ENCODE results near the gene PARG. TPM values are rescaled to one million over a fixed set of nuclear protein-coding genes. Genes with fewer than 3 reads are reported as not detected.

The PARG gene
- total and polyA plus RNA-seq, 4 experiments from 2014 or later, result 9.0 to 42.6 (median 26.9) TPM

GRCh38 chr10:49768731-49769130 lies 173.1 kb downstream of the PARG start:
- peaks cover 25 to 31% of the 10 kb centered on the region in 2 donors for H3K27me3 Mint-ChIP-seq
- intact Hi-C loops (cut with micrococcal nuclease), result no loop called here
- CTCF ChIA-PET (ENCODE audit: partially characterized antibody), result no interaction called here

GRCh38 chr10:49768329-49768728 lies 173.5 kb downstream of the PARG start:
- no peak for DNase-seq
- Histone ChIP-seq H3K4me3 (ENCODE audit: low read length in 2 of 2) (no peak overlapping the region), H3K9me3 (ENCODE audit: control insufficient read depth in 1 of 2, low read length in 2 of 2) (peaks cover 0 to 3% of the 10 kb centered on the region in 2 donors), H3K27ac (ENCODE audit: low read depth, low read length) (no peak overlapping the region), H3K4me1 (ENCODE audit: insufficient read depth, low read length) (no peaks in the 10 kb centered on the region), H3K27me3 (ENCODE audit: insufficient read depth, low read length) (no peaks in the 10 kb centered on the region), H3K36me3 (ENCODE audit: insufficient read depth, low read length) (no peaks in the 10 kb centered on the region)
- peaks cover 0 to 12% (median 7%) of the 10 kb centered on the region in 8 donors for H3K9me3 Mint-ChIP-seq
- H3K4me1 Mint-ChIP-seq, result peaks cover 0 to 3% (median 1%) of the 10 kb centered on the region in 4 donors
- CTCF ChIA-PET (ENCODE audit: partially characterized antibody), result no interaction called here
- no peak overlapping the region for H3K4me3 Mint-ChIP-seq
- H3K27me3 Mint-ChIP-seq, result peaks cover 29 to 31% of the 10 kb centered on the region in 2 donors
- intact Hi-C loops (cut with micrococcal nuclease), result no loop called here
- no peak overlapping the region for H3K27ac Mint-ChIP-seq
- POLR2A ChIA-PET (ENCODE audit: partially characterized antibody), result no interaction called here
- no peaks in the 10 kb centered on the region for H3K36me3 Mint-ChIP-seq

More at GRCh38 chr10:49768731-49769130, 173.1 kb downstream of the PARG start:
- Mint-ChIP-seq H3K36me3 (no peaks in the 10 kb centered on the region), H3K4me1 (peaks cover 0 to 3% (median 1%) of the 10 kb centered on the region in 4 donors), H3K4me3 (no peak overlapping the region), H3K27ac (no peak overlapping the region), H3K9me3 (peaks cover 0 to 10% (median 7%) of the 10 kb centered on the region in 8 donors)
- Histone ChIP-seq H3K4me3 (ENCODE audit: low read length in 2 of 2) (no peak overlapping the region), H3K27me3 (ENCODE audit: insufficient read depth, low read length) (no peaks in the 10 kb centered on the region), H3K9me3 (ENCODE audit: control insufficient read depth in 1 of 2, low read length in 2 of 2) (peaks cover 0 to 3% of the 10 kb centered on the region in 2 donors), H3K27ac (ENCODE audit: low read depth, low read length) (no peak overlapping the region), H3K4me1 (ENCODE audit: insufficient read depth, low read length) (no peaks in the 10 kb centered on the region), H3K36me3 (ENCODE audit: insufficient read depth, low read length) (no peaks in the 10 kb centered on the region)
- no peak for DNase-seq
- POLR2A ChIA-PET (ENCODE audit: partially characterized antibody), result no interaction called here

Other genes starting within 250 kb of the PARG start
- gene OGDHL, start 179.7 kb downstream of the PARG start, total RNA-seq, result not detected
- not detected for gene OGDHL, start 179.7 kb downstream of the PARG start, polyA plus RNA-seq
- gene TIMM23B, start within 50 bp of the PARG start, total RNA-seq, result 10 to 100 TPM; 19.6 to 24.3 TPM
- 10 to 100 TPM in 1 of 2 donors, 1 to 10 TPM in 1; 10.0 to 14.9 TPM for gene TIMM23B, start within 50 bp of the PARG start, polyA plus RNA-seq
- 10 to 100 TPM; 20.2 to 22.4 TPM for gene AGAP6, start 46.4 kb upstream of the PARG start, total RNA-seq
- 1 to 10 TPM in 1 of 2 donors, under 1 TPM in 1; 0.49 to 1.9 TPM for gene AGAP6, start 46.4 kb upstream of the PARG start, polyA plus RNA-seq
- gene WASHC2A, start 125.9 kb upstream of the PARG start, total RNA-seq, result 10 to 100 TPM; 64.6 to 70.9 TPM
- gene WASHC2A, start 125.9 kb upstream of the PARG start, polyA plus RNA-seq, result 10 to 100 TPM; 10.7 to 44.3 TPM

All from CD4-positive, alpha-beta memory T cell (primary cell).